WTC11 (cell line): ENCODE data around the gene RASAL3. TPM values are rescaled to one million over a fixed set of nuclear protein-coding genes. Genes with fewer than 3 reads are reported as not detected.
A peak's percentile ranks its signal among the peaks of the same experiment; 100 is the strongest.

Source experiments
- ATAC-seq: fragments of 200-7000 bp; cut with Tn5 transposase; 2 replicates; pipeline ENCODE4 v1.10.0; 2021; ENCODE audit warnings: mild to moderate bottlenecking, moderate library complexity
- CTCF ChIA-PET: fragments of 300-600 bp; sonication (Branson Sonifier 250); formaldehyde crosslinking; loops from one replicate; lab custom pipeline; 2021; ENCODE audit warnings: antibody characterized with exemption; lab: Charles Lee
- POLR2A ChIA-PET: fragments of 350-600 bp; sonication (Branson Sonifier 250); formaldehyde crosslinking; loops from one replicate; lab custom pipeline; 2021; ENCODE audit warnings: antibody characterized with exemption; lab: Charles Lee
- DNase-seq: peaks from one replicate; pipeline ENCODE4 v3.0.0; 2021; ENCODE audit warnings: low spot score
- H3K27ac Mint-ChIP-seq: 2 replicates; pipeline ENCODE4 v1.8.0; 2021; ENCODE audit warnings: mixed read lengths
- H3K27me3 Mint-ChIP-seq: 2 replicates; pipeline ENCODE4 v1.8.0; 2021; ENCODE audit warnings: low read depth, mild to moderate bottlenecking, moderate library complexity, mixed read lengths
- H3K36me3 Mint-ChIP-seq: 2 replicates; pipeline ENCODE4 v1.8.0; 2021; ENCODE audit warnings: mixed read lengths
- H3K4me1 Mint-ChIP-seq: 2 replicates; pipeline ENCODE4 v1.8.0; 2022; ENCODE audit warnings: mixed read lengths
- H3K4me3 Mint-ChIP-seq: 2 replicates; pipeline ENCODE4 v1.8.0; 2021; ENCODE audit warnings: mild to moderate bottlenecking, moderate library complexity, mixed read lengths
- H3K9me3 Mint-ChIP-seq: 2 replicates; pipeline ENCODE4 v1.8.0; 2021; ENCODE audit warnings: mixed read lengths
- MAX ChIP-seq: sonication (generic); formaldehyde crosslinking; IDR thresholded peaks from 2 replicates; pipeline ENCODE4 v1.8.0; 2022; ENCODE audit warnings: mild to moderate bottlenecking, missing genetic modification reagents
- NFE2L1 ChIP-seq: sonication (generic); formaldehyde crosslinking; IDR thresholded peaks from 2 replicates; pipeline ENCODE4 v1.8.1; 2023; ENCODE audit warnings: missing genetic modification reagents
- ZNF396 ChIP-seq: fragments of 250-450 bp; sonication (Bioruptor Pico); IDR thresholded peaks from 2 replicates; pipeline ENCODE4 v1.8.0; 2021; ENCODE audit warnings: mild to moderate bottlenecking, moderate library complexity, borderline replicate concordance
- ZSCAN18 ChIP-seq: fragments of 250-450 bp; sonication (Bioruptor Pico); IDR thresholded peaks from 2 replicates; pipeline ENCODE4 v2.1.2; 2022; ENCODE audit warnings: mild to moderate bottlenecking, moderate library complexity
- total RNA-seq: library from RNA; stranded (reverse); gene quantifications from 3 replicates; pipeline ENCODE4 v1.2.3, GENCODE V29; 2021
- TF ChIP-seq, protein P1 (sequence below): sonication (generic); formaldehyde crosslinking; IDR thresholded peaks from 2 replicates; pipeline ENCODE4 v1.8.0; 2023; ENCODE audit warnings: missing genetic modification reagents, mild to moderate bottlenecking, borderline replicate concordance

Gene RASAL3
- total RNA-seq, 1 experiment from 2014 or later = 1.6 TPM

GRCh38 chr19:15469513-15470297 is 5.4 kb upstream of the RASAL3 start:
- DNase-seq = peak; percentile 56
- peaks cover 66% of the 10 kb centered on the region for H3K27me3 Mint-ChIP-seq
- CTCF ChIA-PET = interaction anchor here (0.6 to 2.4 kb wide), 8 partner anchors 7 to 86 kb away, joined by 3 to 9 read pairs (median 4); partner anchors contain the start of gene AKAP8L
- H3K9me3 Mint-ChIP-seq = peaks cover 9% of the 10 kb centered on the region
- H3K4me1 Mint-ChIP-seq = peaks cover 6% of the 10 kb centered on the region
- H3K4me3 Mint-ChIP-seq = peak overlapping the region; percentile 75
- TF ChIP-seq, protein P1, sequence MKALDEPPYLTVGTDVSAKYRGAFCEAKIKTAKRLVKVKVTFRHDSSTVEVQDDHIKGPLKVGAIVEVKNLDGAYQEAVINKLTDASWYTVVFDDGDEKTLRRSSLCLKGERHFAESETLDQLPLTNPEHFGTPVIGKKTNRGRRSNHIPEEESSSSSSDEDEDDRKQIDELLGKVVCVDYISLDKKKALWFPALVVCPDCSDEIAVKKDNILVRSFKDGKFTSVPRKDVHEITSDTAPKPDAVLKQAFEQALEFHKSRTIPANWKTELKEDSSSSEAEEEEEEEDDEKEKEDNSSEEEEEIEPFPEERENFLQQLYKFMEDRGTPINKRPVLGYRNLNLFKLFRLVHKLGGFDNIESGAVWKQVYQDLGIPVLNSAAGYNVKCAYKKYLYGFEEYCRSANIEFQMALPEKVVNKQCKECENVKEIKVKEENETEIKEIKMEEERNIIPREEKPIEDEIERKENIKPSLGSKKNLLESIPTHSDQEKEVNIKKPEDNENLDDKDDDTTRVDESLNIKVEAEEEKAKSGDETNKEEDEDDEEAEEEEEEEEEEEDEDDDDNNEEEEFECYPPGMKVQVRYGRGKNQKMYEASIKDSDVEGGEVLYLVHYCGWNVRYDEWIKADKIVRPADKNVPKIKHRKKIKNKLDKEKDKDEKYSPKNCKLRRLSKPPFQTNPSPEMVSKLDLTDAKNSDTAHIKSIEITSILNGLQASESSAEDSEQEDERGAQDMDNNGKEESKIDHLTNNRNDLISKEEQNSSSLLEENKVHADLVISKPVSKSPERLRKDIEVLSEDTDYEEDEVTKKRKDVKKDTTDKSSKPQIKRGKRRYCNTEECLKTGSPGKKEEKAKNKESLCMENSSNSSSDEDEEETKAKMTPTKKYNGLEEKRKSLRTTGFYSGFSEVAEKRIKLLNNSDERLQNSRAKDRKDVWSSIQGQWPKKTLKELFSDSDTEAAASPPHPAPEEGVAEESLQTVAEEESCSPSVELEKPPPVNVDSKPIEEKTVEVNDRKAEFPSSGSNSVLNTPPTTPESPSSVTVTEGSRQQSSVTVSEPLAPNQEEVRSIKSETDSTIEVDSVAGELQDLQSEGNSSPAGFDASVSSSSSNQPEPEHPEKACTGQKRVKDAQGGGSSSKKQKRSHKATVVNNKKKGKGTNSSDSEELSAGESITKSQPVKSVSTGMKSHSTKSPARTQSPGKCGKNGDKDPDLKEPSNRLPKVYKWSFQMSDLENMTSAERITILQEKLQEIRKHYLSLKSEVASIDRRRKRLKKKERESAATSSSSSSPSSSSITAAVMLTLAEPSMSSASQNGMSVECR (CRISPR knock-in tag) = 0 out of 2 replicates have a peak, but pooled peaks have one; percentile 28
- no peak for TF ChIP-seq ZSCAN18 (CRISPR knock-in tag)
- TF ChIP-seq MAX (CRISPR knock-in tag) = peak; percentile 80; the same call in 1 of the 2 replicates
- H3K27ac Mint-ChIP-seq = no peak overlapping the region
- no peaks in the 10 kb centered on the region for H3K36me3 Mint-ChIP-seq
- ATAC-seq = peak; percentile 86
- POLR2A ChIA-PET = interaction anchor here (0.7 kb wide), 1 partner anchor 601 kb away, joined by 10 read pairs; no protein-coding TSS in a partner anchor

DNA sequence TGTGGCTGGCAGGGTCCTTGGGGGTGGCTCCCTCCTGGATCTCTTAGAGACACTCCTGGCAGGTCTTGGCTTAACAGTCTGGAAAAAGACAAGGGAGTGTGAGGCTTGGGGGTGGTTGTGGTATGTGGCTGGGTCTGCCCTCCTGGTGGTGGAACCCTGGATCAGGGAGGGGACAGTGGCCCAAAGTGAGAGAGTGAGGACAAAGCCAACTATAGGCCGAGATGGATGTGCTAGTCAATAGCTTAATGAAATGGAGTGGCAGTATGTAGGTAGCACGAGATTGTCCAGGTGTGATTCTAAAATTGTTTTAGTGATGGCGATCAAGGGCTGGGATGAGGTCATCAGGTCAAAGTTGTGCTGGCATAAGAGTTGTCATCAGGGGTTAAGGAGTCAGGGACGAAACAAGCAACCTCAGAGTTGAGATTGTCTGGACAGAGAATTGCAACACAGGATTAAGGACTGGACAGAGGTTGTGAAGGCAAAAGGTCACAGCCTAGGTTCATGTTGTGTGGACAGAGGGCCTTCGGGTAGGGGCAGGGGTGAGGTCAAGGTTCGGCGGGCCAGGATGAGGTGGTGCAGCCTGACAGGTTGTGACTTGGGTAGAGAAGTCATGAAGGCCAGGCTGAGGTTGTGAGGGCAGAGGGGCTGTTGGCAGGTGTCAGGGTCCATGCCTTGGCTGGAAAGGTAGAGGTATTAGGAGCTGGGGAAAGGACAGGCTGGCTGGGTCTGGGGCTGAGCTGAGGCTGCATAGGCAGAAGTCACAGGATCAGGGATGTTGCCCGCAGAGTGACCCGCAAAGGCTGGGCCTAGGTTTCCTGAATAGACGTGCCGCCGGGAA is 4.5 kb upstream of the RASAL3 start:
- Mint-ChIP-seq H3K36me3 (no peaks in the 10 kb centered on the region), H3K4me3 (peak overlapping the region; percentile 75), H3K9me3 (peaks cover 8% of the 10 kb centered on the region), H3K4me1 (peaks cover 9% of the 10 kb centered on the region), H3K27me3 (peaks cover 67% of the 10 kb centered on the region), H3K27ac (no peak overlapping the region)
- CTCF ChIA-PET = interaction anchor here (0.6 to 2.4 kb wide), 9 partner anchors 8 to 87 kb away, joined by 3 to 9 read pairs (median 3); partner anchors contain the start of gene AKAP8L
- POLR2A ChIA-PET = interaction anchor here (0.9 kb wide), 1 partner anchor 12 kb away, joined by 3 read pairs; no protein-coding TSS in a partner anchor
- ATAC-seq (no peak), DNase-seq (no peak)
- TF ChIP-seq, protein P1 (CRISPR knock-in tag) = no peak
- TF ChIP-seq NFE2L1 (CRISPR knock-in tag) (no peak), ZNF396 (CRISPR knock-in tag) (no peak)
